ENCODE measurements around the gene CCDC178.

- no peak for TF ChIP-seq EZH2 (IDR thresholded peaks at IDR 0.05)
- TF ChIP-seq POLR2AphosphoS5 (IDR thresholded peaks at IDR 0.05; ENCODE audit: borderline replicate concordance, low read depth, low read length): no peak
Observed at GRCh38 chr18:33159151-33159550, 281.4 kb downstream of the CCDC178 start.

Measured in SK-N-MC (cell line).